ENCODE results near the gene MRPL33.
"Not testable (repeated sequence)": the region's sequence is repeated elsewhere in the genome, so short reads cannot be mapped to it uniquely, and the experiment has no call there.

MRPL33 gene

DNA sequence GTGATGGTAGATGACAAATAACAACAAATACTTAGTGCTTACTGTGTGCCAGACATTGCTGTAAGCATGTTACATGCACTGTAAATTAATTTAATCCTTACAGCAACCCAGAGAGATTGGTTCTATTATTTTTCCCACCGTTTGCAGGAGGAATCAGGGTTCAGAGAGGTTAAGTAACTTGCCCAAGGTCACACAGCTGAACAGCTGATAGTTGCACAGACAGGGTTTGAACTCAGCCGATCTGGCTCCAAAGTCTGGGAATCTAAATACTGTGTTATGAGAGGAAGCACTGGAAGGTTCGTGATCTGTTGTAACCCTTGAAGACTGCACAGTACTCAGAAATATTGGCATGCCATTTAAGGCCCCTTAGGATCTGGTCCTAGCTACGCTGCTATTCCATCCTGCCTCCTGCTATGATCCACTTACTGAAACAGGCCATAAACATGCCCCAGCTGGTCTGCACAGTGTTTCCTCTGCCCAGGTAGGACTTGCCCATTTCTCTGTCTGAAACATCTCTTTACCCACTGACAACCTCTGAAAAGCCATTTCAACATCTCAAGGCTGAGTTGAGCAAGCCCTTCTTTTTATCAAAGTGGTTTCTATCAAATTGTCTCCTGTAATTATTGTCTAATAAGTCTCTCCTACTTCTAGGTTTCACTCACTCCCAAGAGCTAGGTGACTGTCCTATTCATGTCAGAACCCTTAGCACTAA is 40.4 kb upstream of the MRPL33 start:
- Histone ChIP-seq H3K4me1 (ENCODE audit: control insufficient read depth, insufficient read depth, low read length) (peaks cover 10% of the 10 kb centered on the region), H3K27me3 (replicated peaks; ENCODE audit: control insufficient read depth, insufficient read depth, low read length) (no peaks in the 10 kb centered on the region), H3K36me3 (ENCODE audit: control insufficient read depth, insufficient read depth, low read length, severe bottlenecking) (no peaks in the 10 kb centered on the region), H3K9ac (ENCODE audit: low read length) (no peak overlapping the region), H3K9me3 (ENCODE audit: control insufficient read depth, low read length) (no peaks in the 10 kb centered on the region), H3K4me3 (ENCODE audit: low read length) (no peak overlapping the region)
- DNase-seq (ENCODE audit: low read depth), result no peak

DNA sequence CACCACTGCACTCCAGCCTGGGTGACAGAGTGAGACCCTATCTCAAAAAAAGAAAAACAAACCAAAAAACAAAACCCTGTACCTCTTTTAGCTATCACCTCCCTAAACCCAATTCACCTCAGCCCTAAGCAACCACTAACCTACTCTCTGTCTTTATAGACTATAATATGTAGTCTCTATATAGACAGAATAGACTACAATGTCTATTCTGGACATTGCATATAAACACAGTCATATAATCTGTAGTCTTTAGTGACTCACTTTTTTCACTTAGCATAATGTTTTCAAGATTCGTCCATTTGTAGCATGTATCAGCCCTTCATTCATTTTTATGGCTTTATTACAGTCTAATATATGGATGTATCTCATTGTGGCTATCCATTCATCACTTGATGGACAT is 37.2 kb upstream of the MRPL33 start:
- no peaks in the 10 kb centered on the region for H3K9me3 ChIP-seq (ENCODE audit: control insufficient read depth, low read length)
- no peak overlapping the region for H3K4me3 ChIP-seq (ENCODE audit: low read length)
- no peaks in the 10 kb centered on the region for H3K27me3 ChIP-seq (replicated peaks; ENCODE audit: control insufficient read depth, insufficient read depth, low read length)
- no peaks in the 10 kb centered on the region for H3K36me3 ChIP-seq (ENCODE audit: control insufficient read depth, insufficient read depth, low read length, severe bottlenecking)
- peaks cover 27% of the 10 kb centered on the region for H3K4me1 ChIP-seq (ENCODE audit: control insufficient read depth, insufficient read depth, low read length)
- no peak for DNase-seq (ENCODE audit: low read depth)
- H3K9ac ChIP-seq (ENCODE audit: low read length), result no peak overlapping the region

DNA sequence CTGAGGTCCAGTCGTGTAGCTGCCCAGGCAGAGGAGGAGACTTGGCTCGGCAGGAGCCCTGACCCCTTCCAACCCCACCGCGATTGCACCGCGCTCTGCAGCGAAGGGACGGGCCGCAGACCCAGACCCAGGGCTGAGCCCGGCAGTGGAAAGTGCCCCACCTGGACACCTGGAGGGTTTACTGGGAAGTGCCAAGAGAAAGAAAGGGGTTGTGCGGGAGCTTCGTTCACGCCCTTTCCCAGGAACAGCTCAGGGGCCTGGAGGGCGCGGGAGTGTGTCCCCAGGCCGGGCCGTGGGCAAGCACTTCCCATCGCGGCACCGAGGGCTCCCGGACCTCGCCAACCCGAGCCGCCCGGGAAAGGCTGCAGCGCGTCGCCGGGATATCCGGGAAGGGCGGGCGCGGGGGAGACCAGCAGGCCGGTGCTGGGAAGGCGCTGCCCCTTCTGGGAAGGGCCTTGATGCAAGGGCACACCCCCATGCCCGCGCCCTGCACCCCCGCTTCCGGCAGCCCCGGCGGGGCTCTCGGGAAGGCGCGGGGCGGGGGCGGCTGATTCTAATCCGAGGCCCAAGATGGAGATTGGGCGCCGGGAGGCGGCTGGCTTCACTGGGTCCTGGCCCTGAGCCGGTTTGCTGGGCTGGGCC is 36.1 kb upstream of the MRPL33 start:
- H3K4me1 ChIP-seq (ENCODE audit: control insufficient read depth, insufficient read depth, low read length), result peaks cover 27% of the 10 kb centered on the region
- H3K4me3 ChIP-seq (ENCODE audit: low read length), result peak overlapping the region; percentile 80
- H3K27me3 ChIP-seq (replicated peaks; ENCODE audit: control insufficient read depth, insufficient read depth, low read length), result no peaks in the 10 kb centered on the region
- no peaks in the 10 kb centered on the region for H3K36me3 ChIP-seq (ENCODE audit: control insufficient read depth, insufficient read depth, low read length, severe bottlenecking)
- H3K9ac ChIP-seq (ENCODE audit: low read length), result peak overlapping the region; percentile 87
- DNase-seq (ENCODE audit: low read depth), result peak; percentile 64
- H3K9me3 ChIP-seq (ENCODE audit: control insufficient read depth, low read length), result no peaks in the 10 kb centered on the region

DNA sequence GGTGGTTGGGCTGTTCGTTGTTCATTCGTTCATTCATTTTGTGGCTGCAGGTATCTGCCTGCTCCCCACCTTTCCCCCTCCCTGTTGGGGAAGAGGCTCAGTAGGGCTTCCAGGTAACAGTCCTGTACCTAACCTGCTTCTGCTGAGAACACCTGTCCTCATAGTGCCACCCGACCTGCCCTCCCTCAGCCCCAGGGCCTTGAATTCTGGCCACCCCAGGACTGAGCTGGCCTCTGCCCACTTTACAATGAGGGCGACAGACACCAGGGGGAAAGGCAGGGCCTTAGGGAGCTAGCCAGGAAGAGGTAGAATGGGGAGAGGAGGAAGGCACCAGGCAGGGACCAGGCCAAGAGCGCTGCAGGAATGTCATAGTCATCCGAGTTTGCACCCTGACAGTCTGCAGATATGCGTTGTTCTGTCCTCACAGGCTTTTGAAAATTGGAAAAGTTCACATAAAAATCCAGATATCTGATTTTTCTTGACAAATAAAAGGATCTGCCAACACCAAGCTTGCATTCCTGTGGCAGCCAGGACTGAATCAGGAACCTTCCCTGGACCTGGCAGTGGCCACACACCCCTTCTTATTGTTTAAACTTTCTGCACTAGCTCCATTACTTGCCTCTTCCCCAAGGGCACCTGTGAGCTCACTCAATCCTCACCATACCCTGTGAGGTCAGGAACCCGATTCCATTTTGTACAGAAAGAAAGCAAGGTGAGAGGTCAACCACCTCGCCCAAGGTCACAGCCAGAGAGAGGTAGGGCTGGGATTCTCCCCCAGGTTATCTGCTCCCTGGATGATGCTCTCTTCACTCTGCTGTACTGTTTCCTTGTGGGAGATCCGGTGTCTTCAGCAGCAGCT is 35.3 kb upstream of the MRPL33 start:
- H3K9me3 ChIP-seq (ENCODE audit: control insufficient read depth, low read length), result peaks cover 3% of the 10 kb centered on the region
- DNase-seq (ENCODE audit: low read depth), result no peak
- H3K4me1 ChIP-seq (ENCODE audit: control insufficient read depth, insufficient read depth, low read length), result peaks cover 27% of the 10 kb centered on the region
- H3K4me3 ChIP-seq (ENCODE audit: low read length), result peak overlapping the region; percentile 80
- peak overlapping the region; percentile 87 for H3K9ac ChIP-seq (ENCODE audit: low read length)
- H3K36me3 ChIP-seq (ENCODE audit: control insufficient read depth, insufficient read depth, low read length, severe bottlenecking), result no peaks in the 10 kb centered on the region
- no peaks in the 10 kb centered on the region for H3K27me3 ChIP-seq (replicated peaks; ENCODE audit: control insufficient read depth, insufficient read depth, low read length)

DNA sequence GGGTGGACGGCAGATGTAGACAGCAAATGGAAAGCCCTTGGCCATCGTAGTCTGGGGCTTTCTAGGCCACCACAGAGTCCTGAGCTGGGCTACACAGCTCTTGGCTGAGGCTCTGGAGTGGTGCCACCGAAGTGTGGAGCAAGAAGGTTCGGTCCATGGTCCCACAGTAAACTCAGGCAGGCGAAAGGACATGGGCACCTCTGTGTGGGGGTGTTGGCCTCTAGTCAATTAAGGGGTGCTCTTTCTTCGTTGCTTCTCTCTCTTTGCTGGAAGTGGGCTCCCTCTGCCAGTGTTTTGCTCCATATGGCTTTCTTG is 34.7 kb upstream of the MRPL33 start:
- peaks cover 27% of the 10 kb centered on the region for H3K4me1 ChIP-seq (ENCODE audit: control insufficient read depth, insufficient read depth, low read length)
- no peak overlapping the region for H3K9ac ChIP-seq (ENCODE audit: low read length)
- no peak overlapping the region for H3K4me3 ChIP-seq (ENCODE audit: low read length)

DNA sequence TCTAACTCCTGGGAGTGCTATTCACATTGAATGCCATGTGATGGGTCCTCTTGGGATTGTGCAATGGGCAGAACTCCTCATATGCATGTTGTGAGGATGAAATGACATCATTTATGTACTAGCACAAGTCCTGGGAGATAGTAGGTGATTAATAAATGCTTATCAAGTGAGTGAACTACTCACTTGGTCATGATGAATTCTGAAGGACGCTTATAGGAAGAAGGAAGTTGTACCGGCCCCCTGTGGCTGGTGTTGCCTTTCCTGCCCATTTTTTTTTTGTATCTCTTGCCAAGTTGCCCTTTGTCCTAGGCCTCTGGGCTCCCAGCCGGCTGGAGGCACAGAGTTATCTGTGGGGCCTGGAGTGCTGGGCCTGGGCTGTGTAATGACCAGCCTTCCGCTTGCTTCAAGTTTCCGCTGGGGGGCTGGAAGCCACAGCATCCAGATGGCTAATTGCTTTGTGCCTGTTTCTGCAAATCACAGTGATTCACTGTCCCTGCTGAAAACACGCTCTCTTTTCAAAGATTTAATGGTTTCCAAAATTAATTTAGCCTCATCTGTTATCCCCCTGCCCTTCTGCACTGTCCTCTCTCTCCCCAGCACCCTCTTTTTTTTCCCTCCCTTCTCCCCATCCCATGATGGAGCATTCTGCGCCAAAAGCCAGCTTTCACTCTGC is 33.7 kb upstream of the MRPL33 start:
- Histone ChIP-seq H3K4me1 (ENCODE audit: control insufficient read depth, insufficient read depth, low read length) (peaks cover 27% of the 10 kb centered on the region), H3K36me3 (ENCODE audit: control insufficient read depth, insufficient read depth, low read length, severe bottlenecking) (no peaks in the 10 kb centered on the region), H3K27me3 (replicated peaks; ENCODE audit: control insufficient read depth, insufficient read depth, low read length) (no peaks in the 10 kb centered on the region), H3K9me3 (ENCODE audit: control insufficient read depth, low read length) (peaks cover 3% of the 10 kb centered on the region), H3K4me3 (ENCODE audit: low read length) (no peak overlapping the region), H3K9ac (ENCODE audit: low read length) (peak overlapping the region; percentile 25)
- peak; percentile 65 for DNase-seq (ENCODE audit: low read depth)

More for the DNA sequence above, 34.7 kb upstream of the MRPL33 start:
- no peak for DNase-seq (ENCODE audit: low read depth)
- H3K36me3 ChIP-seq (ENCODE audit: control insufficient read depth, insufficient read depth, low read length, severe bottlenecking), result no peaks in the 10 kb centered on the region
- no peaks in the 10 kb centered on the region for H3K27me3 ChIP-seq (replicated peaks; ENCODE audit: control insufficient read depth, insufficient read depth, low read length)
- peaks cover 3% of the 10 kb centered on the region for H3K9me3 ChIP-seq (ENCODE audit: control insufficient read depth, low read length)

DNA sequence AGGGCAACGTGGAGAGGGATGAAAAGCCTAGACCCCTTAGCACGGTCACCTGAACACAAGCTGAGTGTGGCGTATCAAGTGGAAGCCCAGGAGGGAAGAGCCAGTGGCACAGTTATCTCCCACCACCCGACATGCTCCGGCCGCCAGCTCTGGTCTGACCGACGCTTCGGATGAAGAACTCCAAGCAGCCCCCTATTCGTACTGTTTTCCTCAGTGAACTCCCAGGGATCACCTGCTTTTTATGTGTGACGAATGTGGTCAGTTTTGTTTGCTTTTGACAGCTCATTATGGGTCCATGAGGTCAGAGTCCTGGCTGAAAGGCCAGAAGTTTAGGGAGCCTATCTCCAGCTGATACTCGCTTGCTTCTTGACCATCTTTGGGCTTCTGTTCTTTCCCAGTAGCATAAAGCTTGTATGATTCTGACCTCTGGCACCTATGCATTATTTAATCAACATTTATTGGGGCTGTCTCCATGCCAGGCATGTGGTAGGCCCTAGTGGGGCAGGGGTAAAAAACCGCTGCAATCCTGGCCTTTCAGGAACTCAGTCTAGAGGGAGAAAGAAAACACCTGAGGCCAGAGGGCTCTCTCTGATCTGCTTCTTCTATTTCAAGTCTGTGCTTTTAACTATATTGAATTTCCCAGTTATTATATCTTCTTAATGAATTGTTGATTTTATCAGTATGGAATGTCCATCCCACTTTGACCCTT is 33.0 kb upstream of the MRPL33 start:
- H3K9ac ChIP-seq (ENCODE audit: low read length), result no peak overlapping the region
- no peaks in the 10 kb centered on the region for H3K27me3 ChIP-seq (replicated peaks; ENCODE audit: control insufficient read depth, insufficient read depth, low read length)
- H3K9me3 ChIP-seq (ENCODE audit: control insufficient read depth, low read length), result peaks cover 3% of the 10 kb centered on the region
- no peaks in the 10 kb centered on the region for H3K36me3 ChIP-seq (ENCODE audit: control insufficient read depth, insufficient read depth, low read length, severe bottlenecking)
- H3K4me3 ChIP-seq (ENCODE audit: low read length), result no peak overlapping the region
- peaks cover 27% of the 10 kb centered on the region for H3K4me1 ChIP-seq (ENCODE audit: control insufficient read depth, insufficient read depth, low read length)
- no peak for DNase-seq (ENCODE audit: low read depth)

DNA sequence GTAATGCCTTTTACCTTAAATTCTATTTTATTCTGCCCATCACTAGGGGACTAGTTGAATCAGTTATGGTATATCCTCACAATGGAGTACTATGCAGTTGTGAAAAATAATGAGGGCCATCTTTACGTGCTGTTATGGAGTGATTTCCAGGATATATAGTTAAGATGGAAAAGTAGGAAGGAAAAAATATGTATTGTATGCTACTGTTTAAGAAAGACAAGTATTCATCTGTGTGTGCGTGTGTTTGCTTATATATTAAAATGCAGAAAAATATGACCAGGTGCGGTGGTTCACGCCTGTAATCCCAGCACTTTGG is 32.5 kb upstream of the MRPL33 start:
- no peaks in the 10 kb centered on the region for H3K36me3 ChIP-seq (ENCODE audit: control insufficient read depth, insufficient read depth, low read length, severe bottlenecking)
- no peak overlapping the region for H3K4me3 ChIP-seq (ENCODE audit: low read length)
- no peak overlapping the region for H3K9ac ChIP-seq (ENCODE audit: low read length)
- peaks cover 27% of the 10 kb centered on the region for H3K4me1 ChIP-seq (ENCODE audit: control insufficient read depth, insufficient read depth, low read length)
- no peak for DNase-seq (ENCODE audit: low read depth)
- H3K27me3 ChIP-seq (replicated peaks; ENCODE audit: control insufficient read depth, insufficient read depth, low read length), result no peaks in the 10 kb centered on the region
- H3K9me3 ChIP-seq (ENCODE audit: control insufficient read depth, low read length), result peaks cover 3% of the 10 kb centered on the region

DNA sequence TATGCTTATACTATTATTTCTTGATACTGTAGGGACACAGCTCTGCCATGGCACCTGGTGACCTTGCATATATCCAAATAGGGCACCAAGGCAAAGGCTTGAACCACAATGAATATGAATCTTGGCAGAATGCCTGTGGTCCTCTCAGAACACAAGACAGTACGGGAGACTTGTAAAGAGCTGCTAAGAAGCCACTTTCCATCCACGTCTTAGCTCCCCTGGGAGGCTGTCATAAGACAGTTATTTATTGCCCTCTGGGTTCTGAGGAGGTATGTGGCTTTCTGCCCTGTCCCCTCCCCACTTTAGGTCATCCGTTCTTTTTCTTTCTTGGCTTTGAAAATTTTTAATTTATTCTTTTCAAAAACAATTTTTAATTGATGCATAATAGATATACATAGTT is 29.8 kb upstream of the MRPL33 start:
- H3K9ac ChIP-seq (ENCODE audit: low read length), result no peak overlapping the region
- H3K27me3 ChIP-seq (replicated peaks; ENCODE audit: control insufficient read depth, insufficient read depth, low read length), result no peaks in the 10 kb centered on the region
- H3K9me3 ChIP-seq (ENCODE audit: control insufficient read depth, low read length), result peaks cover 10% of the 10 kb centered on the region
- H3K4me3 ChIP-seq (ENCODE audit: low read length), result no peak overlapping the region
- peaks cover 15% of the 10 kb centered on the region for H3K4me1 ChIP-seq (ENCODE audit: control insufficient read depth, insufficient read depth, low read length)
- DNase-seq (ENCODE audit: low read depth), result no peak
- H3K36me3 ChIP-seq (ENCODE audit: control insufficient read depth, insufficient read depth, low read length, severe bottlenecking), result no peaks in the 10 kb centered on the region

DNA sequence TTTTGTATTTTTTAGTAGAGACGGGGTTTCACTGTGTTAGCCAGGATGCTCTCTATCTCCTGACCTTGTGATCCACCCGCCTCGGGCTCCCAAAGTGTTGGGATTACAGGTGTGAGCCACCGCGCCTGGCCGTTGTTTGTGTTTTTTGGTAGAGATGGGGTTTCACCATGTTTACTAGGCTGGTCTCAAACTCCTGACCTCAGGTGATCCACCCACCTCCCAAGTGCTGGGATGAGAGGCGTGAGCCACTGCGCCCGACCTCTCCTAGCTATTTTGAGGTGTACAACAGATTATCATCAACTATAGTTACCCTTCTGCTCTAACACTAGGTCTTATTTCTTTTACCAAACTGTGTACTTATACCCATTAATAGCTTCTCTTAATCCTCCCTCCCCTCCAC is 28.9 kb upstream of the MRPL33 start:
- H3K27me3 ChIP-seq (replicated peaks; ENCODE audit: control insufficient read depth, insufficient read depth, low read length), result no peaks in the 10 kb centered on the region
- H3K4me3 ChIP-seq (ENCODE audit: low read length), result no peak overlapping the region
- peaks cover 6% of the 10 kb centered on the region for H3K4me1 ChIP-seq (ENCODE audit: control insufficient read depth, insufficient read depth, low read length)
- H3K9ac ChIP-seq (ENCODE audit: low read length), result no peak overlapping the region
- no peaks in the 10 kb centered on the region for H3K36me3 ChIP-seq (ENCODE audit: control insufficient read depth, insufficient read depth, low read length, severe bottlenecking)
- peaks cover 10% of the 10 kb centered on the region for H3K9me3 ChIP-seq (ENCODE audit: control insufficient read depth, low read length)
- DNase-seq (ENCODE audit: low read depth), result no peak

DNA sequence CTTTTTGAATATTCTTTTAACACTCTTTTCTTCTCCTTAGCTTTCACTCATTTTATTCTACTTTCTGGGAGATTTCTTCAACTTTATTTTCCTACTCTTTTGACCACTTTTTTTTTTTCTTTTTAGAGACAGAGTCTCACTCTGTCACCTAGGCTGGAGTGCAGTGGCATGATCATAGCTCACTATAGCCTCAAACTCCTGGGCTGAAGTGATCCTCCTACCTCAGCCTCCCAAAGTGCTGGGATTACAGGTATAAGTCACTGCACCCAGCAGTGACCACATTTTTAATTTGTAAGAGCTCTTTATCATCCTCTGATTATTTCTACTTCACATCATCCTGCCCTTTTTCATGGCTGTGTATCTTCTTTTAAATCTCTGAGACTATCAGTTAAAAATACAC is 26.0 kb upstream of the MRPL33 start:
- H3K4me1 ChIP-seq (ENCODE audit: control insufficient read depth, insufficient read depth, low read length); H3K9ac ChIP-seq (ENCODE audit: low read length); H3K36me3 ChIP-seq (ENCODE audit: control insufficient read depth, insufficient read depth, low read length, severe bottlenecking); H3K4me3 ChIP-seq (ENCODE audit: low read length); DNase-seq (ENCODE audit: low read depth); H3K27me3 ChIP-seq (replicated peaks; ENCODE audit: control insufficient read depth, insufficient read depth, low read length): not testable (repeated sequence)
- H3K9me3 ChIP-seq (ENCODE audit: control insufficient read depth, low read length), result peaks cover 16% of the 10 kb centered on the region
